Body of pancreas (tissue), 4 donors: ENCODE measurements around the gene UTP20. TPM values are rescaled to one million over a fixed set of nuclear protein-coding genes. Genes with fewer than 3 reads are reported as not detected.

Experiments used
- ATAC-seq: fragments of 150-250 bp; one replicate; pipeline ENCODE4 v1.9.1; 2016
- DNase-seq, 4 donors: peaks; one replicate each; pipeline ENCODE4 v3.0.0-alpha.2; 2019
- H3K27ac ChIP-seq, 4 donors: fragments of 200-600 bp; sonication (generic); 1 replicate in 3 of 4; 2 replicates in 1 of 4; pipeline versions ENCODE4 v1.5.1 to v1.6.1; 2016 to 2019; ENCODE audit warnings: mild to moderate bottlenecking in 1 of 4, mixed read lengths in 1 of 4, moderate library complexity in 1 of 4
- H3K27me3 ChIP-seq, 2 donors: fragments of 200-600 bp; sonication (generic); one replicate each; pipeline ENCODE4 v1.6.0; 2016; ENCODE audit warnings: mild to moderate bottlenecking in 1 of 2
- H3K36me3 ChIP-seq, 2 donors: fragments of 200-600 bp; sonication (generic); replicated peaks in 1 of 2; 2 replicates each; pipeline ENCODE4 v1.5.1; 2016; ENCODE audit warnings: low read depth in 2 of 2; ENCODE audit not compliant: insufficient read depth in 1 of 2
- H3K4me1 ChIP-seq: fragments of 200-600 bp; sonication (generic); one replicate; pipeline ENCODE4 v1.6.0; 2016
- H3K4me3 ChIP-seq, 2 donors: fragments of 200-600 bp; sonication (generic); 1 replicate in 1 of 2; 2 replicates in 1 of 2; pipeline ENCODE4 v1.5.1; 2016 to 2019
- H3K9me3 ChIP-seq, 3 donors: fragments of 200-600 bp; sonication (generic); 1 replicate in 2 of 3; 2 replicates in 1 of 3; pipeline ENCODE4 v1.5.1; 2016
- POLR2A ChIP-seq, 3 donors: fragments of 450-650 bp; IDR thresholded peaks; one replicate each; pipeline ENCODE4 v1.6.1; 2016; ENCODE audit warnings: antibody characterized with exemption in 3 of 3, mild to moderate bottlenecking in 2 of 3
- WGBS, 2 donors: methylation state at CpG; one replicate each; pipeline ENCODE4 v1.1.5; 2017; 5-methylcytosine and 5-hydroxymethylcytosine counted together
- intact Hi-C: fragments of 100-400 bp; cut with DNase I; formaldehyde crosslinking; loops from one replicate; pipeline ENCODE4 v1.15.1; 2023
- total RNA-seq, 2 donors: library from RNA; depleted of rRNA; stranded (reverse); fragments of >200 nt; gene quantifications; one replicate each; pipeline ENCODE4 v1.1.0, GENCODE V29; 2016
- TF ChIP-seq, protein P1 (sequence below), 7 experiments: fragments of 450-650 bp in 4 of 7; fragments of 200-600 bp in 3 of 7; sonication (generic) in 3 of 7; IDR thresholded peaks; one replicate each; pipeline ENCODE4 v1.5.1; 2016 to 2019; ENCODE audit warnings: antibody characterized with exemption in 7 of 7

The UTP20 gene
- total RNA-seq, 2 donors from 2014 or later = 7.5 to 7.9 TPM

DNA sequence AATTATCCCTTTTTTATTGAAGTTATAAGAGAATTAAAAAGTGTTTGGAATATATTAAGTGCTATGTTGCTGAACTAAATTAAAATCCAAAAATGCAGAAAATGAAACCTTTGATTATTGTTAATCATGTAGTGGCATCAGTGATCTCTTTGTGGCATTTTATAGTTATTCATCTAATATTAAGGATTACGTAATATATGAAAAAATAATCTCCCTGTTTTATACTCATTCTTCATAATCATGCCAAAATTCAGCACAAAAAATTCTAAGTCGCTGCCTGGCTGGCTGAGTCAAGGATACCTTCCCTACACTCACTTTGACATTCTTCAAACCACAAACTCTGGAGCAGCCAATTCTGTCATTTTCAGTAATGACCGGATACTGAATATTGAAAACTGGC, 64.0 kb downstream of the UTP20 start:
- Histone ChIP-seq H3K27ac (no peak overlapping the region), H3K27me3 (no peaks in the 10 kb centered on the region), H3K4me1 (no peaks in the 10 kb centered on the region), H3K4me3 (no peak overlapping the region), H3K36me3 (peaks cover 0 to 20% of the 10 kb centered on the region in 2 donors), H3K9me3 (no peaks in the 10 kb centered on the region)
- 86 to 91% methylated on average over 3 of the region's 3 CpGs for WGBS, 2 donors
- DNase-seq (no peak), ATAC-seq (no peak)
- intact Hi-C loops = no loop called here
- TF ChIP-seq, protein P1, sequence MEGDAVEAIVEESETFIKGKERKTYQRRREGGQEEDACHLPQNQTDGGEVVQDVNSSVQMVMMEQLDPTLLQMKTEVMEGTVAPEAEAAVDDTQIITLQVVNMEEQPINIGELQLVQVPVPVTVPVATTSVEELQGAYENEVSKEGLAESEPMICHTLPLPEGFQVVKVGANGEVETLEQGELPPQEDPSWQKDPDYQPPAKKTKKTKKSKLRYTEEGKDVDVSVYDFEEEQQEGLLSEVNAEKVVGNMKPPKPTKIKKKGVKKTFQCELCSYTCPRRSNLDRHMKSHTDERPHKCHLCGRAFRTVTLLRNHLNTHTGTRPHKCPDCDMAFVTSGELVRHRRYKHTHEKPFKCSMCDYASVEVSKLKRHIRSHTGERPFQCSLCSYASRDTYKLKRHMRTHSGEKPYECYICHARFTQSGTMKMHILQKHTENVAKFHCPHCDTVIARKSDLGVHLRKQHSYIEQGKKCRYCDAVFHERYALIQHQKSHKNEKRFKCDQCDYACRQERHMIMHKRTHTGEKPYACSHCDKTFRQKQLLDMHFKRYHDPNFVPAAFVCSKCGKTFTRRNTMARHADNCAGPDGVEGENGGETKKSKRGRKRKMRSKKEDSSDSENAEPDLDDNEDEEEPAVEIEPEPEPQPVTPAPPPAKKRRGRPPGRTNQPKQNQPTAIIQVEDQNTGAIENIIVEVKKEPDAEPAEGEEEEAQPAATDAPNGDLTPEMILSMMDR (IDR thresholded peaks at IDR 0.05) = no peak
- no peak for TF ChIP-seq POLR2A (IDR thresholded peaks at IDR 0.05)

DNA sequence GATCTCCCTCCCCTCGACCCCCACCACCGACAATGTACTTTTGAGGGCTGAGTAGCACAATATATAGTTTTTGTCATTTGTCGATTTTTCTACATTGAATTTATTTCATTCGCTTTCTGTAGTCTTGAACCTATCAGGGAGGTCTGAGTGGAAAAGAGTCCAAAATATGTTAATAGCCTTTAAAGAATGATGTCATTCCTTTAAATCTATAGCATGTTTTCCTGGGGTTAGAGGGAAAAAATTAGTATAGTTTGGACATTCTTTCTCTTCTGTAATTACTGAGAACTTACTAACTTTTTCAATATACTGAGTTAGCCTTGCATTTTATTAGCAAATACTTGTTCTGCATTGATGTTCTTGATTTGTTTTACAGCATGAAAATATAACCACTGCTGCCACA, 71.8 kb downstream of the UTP20 start:
- TF ChIP-seq POLR2A (IDR thresholded peaks at IDR 0.05) = no peak
- TF ChIP-seq, protein P1 (IDR thresholded peaks at IDR 0.05) = no peak
- no peaks in the 10 kb centered on the region for H3K9me3 ChIP-seq
- H3K4me1 ChIP-seq = peaks cover 6% of the 10 kb centered on the region
- ATAC-seq (no peak), DNase-seq (no peak)
- WGBS, 2 donors = 95 to 98% methylated on average over 4 of the region's 4 CpGs
- H3K36me3 ChIP-seq = peaks cover 5 to 6% of the 10 kb centered on the region in 2 donors
- intact Hi-C loops = no loop called here
- H3K27ac ChIP-seq = no peak overlapping the region
- H3K4me3 ChIP-seq = no peak overlapping the region
- H3K27me3 ChIP-seq = no peaks in the 10 kb centered on the region

DNA sequence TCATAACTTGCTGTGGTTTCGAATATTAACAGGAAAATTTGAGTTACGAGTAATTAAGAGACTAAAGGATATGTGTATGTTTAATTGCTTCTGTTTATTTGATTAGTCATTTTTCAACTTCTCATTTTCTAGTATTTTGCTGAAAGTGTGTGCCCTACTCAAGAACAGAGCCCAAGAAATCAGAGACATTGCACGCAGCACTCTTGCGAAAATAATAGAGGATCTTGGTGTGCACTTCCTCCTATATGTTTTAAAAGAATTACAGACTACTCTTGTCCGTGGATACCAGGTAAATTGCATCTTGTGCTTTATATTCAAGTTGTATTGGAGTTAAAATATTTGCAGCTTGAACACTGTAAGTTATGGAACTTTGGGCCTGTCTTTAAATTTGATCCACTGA, 76.9 kb downstream of the UTP20 start:
- no peak for DNase-seq
- H3K27ac ChIP-seq = no peak overlapping the region
- no peak for ATAC-seq
- intact Hi-C loops = no loop called here
- no peak for TF ChIP-seq POLR2A (IDR thresholded peaks at IDR 0.05)
- TF ChIP-seq, protein P1 (IDR thresholded peaks at IDR 0.05) = no peak
- H3K9me3 ChIP-seq = no peaks in the 10 kb centered on the region
- no peaks in the 10 kb centered on the region for H3K27me3 ChIP-seq
- H3K36me3 ChIP-seq = peaks cover 6 to 9% of the 10 kb centered on the region in 2 donors
- H3K4me1 ChIP-seq = peaks cover 6% of the 10 kb centered on the region
- H3K4me3 ChIP-seq = no peak overlapping the region
- WGBS, 2 donors = 78 to 91% methylated on average over 5 of the region's 5 CpGs

DNA sequence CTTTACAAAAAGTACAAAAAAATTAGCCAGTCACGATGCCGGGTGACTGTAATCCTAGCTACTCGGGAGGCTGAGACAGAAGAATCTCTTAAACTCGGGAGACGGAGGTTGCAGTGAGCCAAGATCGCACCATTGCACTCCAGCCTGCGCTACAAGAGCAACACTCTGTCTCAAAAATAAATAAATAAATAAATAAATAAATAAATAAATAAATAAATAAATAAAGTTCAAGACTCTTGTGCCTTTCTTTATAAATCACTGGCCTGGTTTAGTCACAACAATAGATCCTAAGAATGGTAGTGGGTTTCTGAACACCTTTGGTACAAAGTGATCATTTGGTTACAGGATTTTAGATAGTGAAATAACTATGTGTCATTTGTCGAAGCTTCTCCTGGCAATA, 81.5 kb downstream of the UTP20 start:
- Histone ChIP-seq H3K9me3 (no peaks in the 10 kb centered on the region), H3K4me3 (no peak overlapping the region), H3K4me1 (no peaks in the 10 kb centered on the region), H3K27ac (no peak overlapping the region), H3K36me3 (peaks cover 0 to 14% of the 10 kb centered on the region in 2 donors), H3K27me3 (no peaks in the 10 kb centered on the region)
- no peak for ATAC-seq
- TF ChIP-seq POLR2A (IDR thresholded peaks at IDR 0.05) = no peak
- TF ChIP-seq, protein P1 (IDR thresholded peaks at IDR 0.05) = no peak
- 93 to 97% methylated on average over 8 of the region's 8 CpGs for WGBS, 2 donors
- no peak for DNase-seq
- intact Hi-C loops = no loop called here

DNA sequence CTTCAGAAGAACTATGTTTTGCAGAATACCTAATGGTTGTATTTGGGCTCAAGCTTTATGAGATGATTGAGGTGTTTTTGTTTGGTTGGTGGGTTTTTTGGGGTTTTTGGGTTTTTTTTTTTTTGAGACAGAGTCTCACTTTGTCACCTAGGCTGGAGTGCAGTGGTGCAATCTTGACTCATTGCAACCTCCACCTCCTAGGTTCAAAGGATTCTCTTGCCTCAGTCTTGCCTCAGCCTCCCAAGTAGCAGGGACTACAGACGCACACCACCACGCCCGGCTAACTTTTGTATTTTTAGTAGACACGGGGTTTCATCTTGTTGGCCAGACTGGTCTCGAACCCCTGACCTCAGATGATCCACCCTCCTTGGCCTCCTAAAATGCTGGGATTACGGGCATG, 88.1 kb downstream of the UTP20 start:
- Histone ChIP-seq H3K27ac (no peak overlapping the region), H3K36me3 (peaks cover 4 to 14% of the 10 kb centered on the region in 2 donors), H3K27me3 (no peaks in the 10 kb centered on the region), H3K4me1 (no peaks in the 10 kb centered on the region), H3K4me3 (no peak overlapping the region), H3K9me3 (no peaks in the 10 kb centered on the region)
- DNase-seq = no peak
- no peak for ATAC-seq
- no peak for TF ChIP-seq POLR2A (IDR thresholded peaks at IDR 0.05)
- TF ChIP-seq, protein P1 (IDR thresholded peaks at IDR 0.05) = no peak
- 94 to 95% methylated on average over 6 of the region's 6 CpGs for WGBS, 2 donors
- intact Hi-C loops = no loop called here
